GM12878 (cell line): ENCODE data around the gene RCOR2. TPM values are rescaled to one million over a fixed set of nuclear protein-coding genes. Genes with fewer than 3 reads are reported as not detected.

Source experiments
- ATAC-seq: fragments of 200-7000 bp; cut with Tn5 transposase; 3 replicates; pipeline ENCODE4 v1.9.1; 2020; ENCODE audit warnings: mild to moderate bottlenecking, moderate library complexity
- BruUV-seq: library from RNA; stranded (reverse); fragments of 400-500 nt; replicated peaks from 2 replicates; lab custom pipeline; 2021; lab: Mats Ljungman, UMichigan
- CTCF ChIA-PET: fragments of 300-600 bp; sonication (Branson Sonifier 250); formaldehyde crosslinking; extraction: SDS; loops from one replicate; lab custom pipeline; 2021; ENCODE audit warnings: inconsistent platforms; lab: Yijun Ruan, JAX
- POLR2A ChIA-PET: fragments of 350-600 bp; formaldehyde crosslinking; extraction: SDS; loops from one replicate; lab custom pipeline; 2021; ENCODE audit warnings: inconsistent platforms; lab: Charles Lee
- RAD21 ChIA-PET: fragments of 300-600 bp; sonication (Branson Sonifier 250); formaldehyde crosslinking; loops from one replicate; lab custom pipeline; 2023; ENCODE audit warnings: antibody characterized with exemption; ENCODE audit not compliant: unreplicated experiment; lab: Charles Lee
- SMC1A ChIA-PET: fragments of 300-600 bp; sonication (Branson Sonifier 250); formaldehyde crosslinking; loops from one replicate; lab custom pipeline; 2023; ENCODE audit not compliant: unreplicated experiment, uncharacterized antibody; lab: Charles Lee
- DNase-seq: peaks from one replicate; pipeline ENCODE4 v3.0.0-alpha.2; 2011; ENCODE audit warnings: low read depth, low spot score
- FAIRE-seq: peaks from 3 replicates; lab custom pipeline; 2011; peaks lifted over from hg19 to GRCh38; lab: Jason Lieb, UNC
- H2AFZ ChIP-seq: 2 replicates; pipeline ENCODE4 v1.6.0; 2011; ENCODE audit warnings: low read depth, low read length, control low read depth; ENCODE audit not compliant: control insufficient read depth
- H3K27ac ChIP-seq: 2 replicates; pipeline ENCODE4 v1.5.1; 2011; ENCODE audit warnings: control low read depth; ENCODE audit not compliant: control insufficient read depth, insufficient read depth
- H3K27me3 ChIP-seq, 2 experiments: replicated peaks in 1 of 2; 2 replicates each; pipeline versions ENCODE4 v1.6.0 to v1.6.1; 2011; ENCODE audit warnings: low read length in 1 of 2; ENCODE audit not compliant: control insufficient read depth in 2 of 2, insufficient read depth in 2 of 2
- H3K36me3 ChIP-seq, 2 experiments: 2 replicates each; pipeline ENCODE4 v1.5.1; 2011; ENCODE audit warnings: low read length in 1 of 2; ENCODE audit not compliant: control insufficient read depth in 2 of 2, insufficient read depth in 2 of 2
- H3K4me1 ChIP-seq: 2 replicates; pipeline ENCODE4 v1.6.1; 2011; ENCODE audit warnings: mild to moderate bottlenecking, low read length, moderate library complexity, mixed read lengths; ENCODE audit not compliant: control insufficient read depth, insufficient read depth
- H3K4me2 ChIP-seq: 2 replicates; pipeline ENCODE4 v1.6.0; 2011; ENCODE audit warnings: control low read depth; ENCODE audit not compliant: control insufficient read depth, insufficient read depth
- H3K4me3 ChIP-seq: fragments of 200-600 bp; sonication (generic); 2 replicates; pipeline ENCODE4 v1.5.1; 2016
- H3K79me2 ChIP-seq: 2 replicates; pipeline ENCODE4 v1.6.0; 2011; ENCODE audit warnings: low read length; ENCODE audit not compliant: control insufficient read depth, insufficient read depth
- H3K9ac ChIP-seq: 2 replicates; pipeline ENCODE4 v1.8.0; 2011; ENCODE audit warnings: low read length, control low read depth, mixed read lengths; ENCODE audit not compliant: control insufficient read depth, insufficient read depth
- H3K9me3 ChIP-seq: replicated peaks from 3 replicates; pipeline ENCODE4 v1.5.1; 2011; ENCODE audit warnings: mild to moderate bottlenecking, low read length; ENCODE audit not compliant: control insufficient read depth, insufficient read depth
- H4K20me1 ChIP-seq: 2 replicates; pipeline ENCODE4 v1.6.0; 2011; ENCODE audit not compliant: control insufficient read depth, insufficient read depth
- KAT2A ChIP-seq: conservative IDR thresholded peaks from 2 replicates; pipeline ENCODE4 v1.6.1; 2011; ENCODE audit warnings: low read depth, low read length; ENCODE audit not compliant: control insufficient read depth
- NR2C1 ChIP-seq: fragments of 450-650 bp; IDR thresholded peaks from 2 replicates; pipeline ENCODE4 v1.6.1; 2017; ENCODE audit warnings: antibody characterized with exemption, mild to moderate bottlenecking, moderate library complexity
- ZBTB11 ChIP-seq: fragments of 450-650 bp; formaldehyde crosslinking; IDR thresholded peaks from 2 replicates; pipeline ENCODE4 v1.5.0; 2022; ENCODE audit warnings: mild to moderate bottlenecking, missing genetic modification characterization
- WGBS: methylation state at CpG from one replicate; pipeline ENCODE4 v1.1.6; 2016; ENCODE audit warnings: low lambda C conversion rate; ENCODE audit not compliant: insufficient replicate concordance, insufficient coverage; ENCODE audit errors: missing lambda C conversion rate; 5-methylcytosine and 5-hydroxymethylcytosine counted together
- in situ Hi-C: fragments of 300-500 bp; cut with MboI; formaldehyde crosslinking; loops from 9 replicates; pipeline ENCODE4 v1.14.3; 2018; ENCODE audit warnings: mixed read lengths
- intact Hi-C: fragments of 100-400 bp; cut with micrococcal nuclease; formaldehyde crosslinking; loops from one replicate; pipeline ENCODE4 v1.14.2; 2022; ENCODE audit not compliant: unreplicated experiment
- polyA plus RNA-seq, 11 experiments: library from polyadenylated mRNA; depleted of rRNA in 4 of 11; unstranded in 6 of 11; stranded (reverse) in 5 of 11; fragments of >200 nt; fragmentation: Nextera tagmentation in 4 of 11; fragmentation: Illumina TruSeq in 1 of 11; extraction: Ambion mirVana in 4 of 11; extraction: Trizol in 1 of 11; gene quantifications; 1 replicate in 1 of 11; 2 replicates in 10 of 11; pipeline versions ENCODE4 v1.2.1 to v1.2.3, GENCODE V29; 2011 to 2016; ENCODE audit warnings: inconsistent platforms in 2 of 11, missing spikeins in 2 of 11, low read depth in 1 of 11
- total RNA-seq, 4 experiments: library from RNA; depleted of rRNA in 3 of 4; stranded (reverse); fragments of >200 nt in 3 of 4; fragmentation: Illumina TruSeq in 1 of 4; extraction: Trizol in 1 of 4; gene quantifications; 2 replicates each; pipeline versions ENCODE4 v1.2.1 to v1.2.3, GENCODE V29; 2013 to 2021

Gene RCOR2
- total and polyA plus RNA-seq, 10 of the 15 experiments (the other 5 are each of a cell fraction or from before 2014, with no cell fraction given) = 0.06 to 0.32 (median 0.17) TPM; not detected in 5

- Histone ChIP-seq H3K27me3 (no peaks in the 10 kb centered on the region), H3K4me1 (peaks cover 35% of the 10 kb centered on the region), H3K4me3 (no peak overlapping the region), H3K79me2 (peaks cover 43% of the 10 kb centered on the region), H3K27ac (no peak overlapping the region), H3K9ac (no peak overlapping the region), H3K36me3 (peaks cover 5 to 10% of the 10 kb centered on the region in 2 experiments; a peak in 3 of 4 replicates), H4K20me1 (peaks cover 5% of the 10 kb centered on the region; the same call in 1 of the 2 replicates), H2AFZ (no peak overlapping the region), H3K4me2 (no peak overlapping the region), H3K9me3 (no peaks in the 10 kb centered on the region)
- SMC1A ChIA-PET = interaction anchor here (2.5 kb wide), 1 partner anchor 47 kb away, joined by 10 read pairs; the partner anchor contains the start of gene MARK2
- CTCF ChIA-PET = interaction anchor here (1.0 to 1.6 kb wide), 2 partner anchors 47 to 266 kb away, joined by 3 read pairs; no protein-coding TSS in a partner anchor
- POLR2A ChIA-PET = interaction anchor here (0.5 to 1.3 kb wide), 4 partner anchors 8 to 1155 kb away, joined by 3 to 4 read pairs (median 3); no protein-coding TSS in a partner anchor
- RAD21 ChIA-PET = no interaction called here
- BruUV-seq = no TSS peak
- in situ Hi-C loops (no loop called here), intact Hi-C loops (no loop called here)
- ATAC-seq = no peak
- no peak for FAIRE-seq
- 100% methylated on average over 4 of the region's 4 CpGs for WGBS
- TF ChIP-seq ZBTB11 (CRISPR knock-in tag) (no peak), KAT2A (no peak), NR2C1 (no peak)
- no peak for DNase-seq
Measured at GRCh38 chr11:63884196-63884932, 32.6 kb downstream of the RCOR2 start.
